H9 (cell line): Measurements from ENCODE around the gene BRSK1. TPM values are rescaled to one million over a fixed set of nuclear protein-coding genes. Genes with fewer than 3 reads are reported as not detected.

Experiments
- DNase-seq: peaks from one replicate; pipeline ENCODE4 v3.0.0-alpha.2; 2017
- H2AFZ ChIP-seq: one replicate; pipeline ENCODE4 v1.6.1; 2013; ENCODE audit warnings: mild to moderate bottlenecking, low read length, control low read depth, moderate library complexity
- H2AK5ac ChIP-seq: 2 replicates; pipeline ENCODE4 v1.6.1; 2013; ENCODE audit warnings: low read length, control low read depth, mixed read lengths; ENCODE audit not compliant: insufficient read length
- H2BK120ac ChIP-seq: one replicate; pipeline ENCODE4 v1.6.1; 2013; ENCODE audit warnings: low read depth, mild to moderate bottlenecking, low read length, control low read depth, inconsistent platforms; ENCODE audit not compliant: poor library complexity, severe bottlenecking
- H2BK12ac ChIP-seq: 2 replicates; pipeline ENCODE4 v1.6.1; 2013; ENCODE audit warnings: low read length, control low read depth, mixed read lengths, low read depth; ENCODE audit not compliant: insufficient read length
- H2BK15ac ChIP-seq: 2 replicates; pipeline ENCODE4 v1.6.1; 2013; ENCODE audit warnings: low read depth, low read length, control low read depth
- H2BK20ac ChIP-seq: one replicate; pipeline ENCODE4 v1.6.1; 2013; ENCODE audit warnings: low read depth, mild to moderate bottlenecking, low read length, control low read depth, inconsistent platforms; ENCODE audit not compliant: poor library complexity, severe bottlenecking
- H2BK5ac ChIP-seq: 2 replicates; pipeline ENCODE4 v1.6.1; 2013; ENCODE audit warnings: low read length, control low read depth, mixed read lengths; ENCODE audit not compliant: insufficient read length
- H3K14ac ChIP-seq: 2 replicates; pipeline ENCODE4 v1.6.1; 2013; ENCODE audit warnings: low read length, control low read depth; ENCODE audit not compliant: insufficient read depth
- H3K18ac ChIP-seq: 2 replicates; pipeline ENCODE4 v1.6.1; 2013; ENCODE audit warnings: low read depth, mild to moderate bottlenecking, mixed read lengths, low read length, control low read depth; ENCODE audit not compliant: insufficient read length
- H3K23ac ChIP-seq: 2 replicates; pipeline ENCODE4 v1.6.1; 2013; ENCODE audit warnings: low read length, control low read depth, mixed read lengths, low read depth; ENCODE audit not compliant: insufficient read length
- H3K23me2 ChIP-seq: 2 replicates; pipeline ENCODE4 v1.6.1; 2013; ENCODE audit warnings: low read depth, mild to moderate bottlenecking, mixed read lengths, low read length, control low read depth; ENCODE audit not compliant: insufficient read length, poor library complexity, severe bottlenecking
- H3K27ac ChIP-seq: 2 replicates; pipeline ENCODE4 v1.5.1; 2013; ENCODE audit warnings: low read length, control low read depth, mixed read lengths, low read depth; ENCODE audit not compliant: insufficient read length
- H3K27me3 ChIP-seq: 2 replicates; pipeline ENCODE4 v1.6.1; 2013; ENCODE audit warnings: low read length, control low read depth, inconsistent platforms; ENCODE audit not compliant: insufficient read depth
- H3K4ac ChIP-seq: 2 replicates; pipeline ENCODE4 v1.6.1; 2013; ENCODE audit warnings: low read depth, mild to moderate bottlenecking, control low read depth, inconsistent platforms, low read length, moderate library complexity
- H3K4me1 ChIP-seq: 2 replicates; pipeline ENCODE4 v1.6.1; 2013; ENCODE audit warnings: low read length, control low read depth, inconsistent platforms; ENCODE audit not compliant: insufficient read depth
- H3K4me2 ChIP-seq: 2 replicates; pipeline ENCODE4 v1.6.1; 2013; ENCODE audit warnings: low read length, control low read depth, mixed read lengths; ENCODE audit not compliant: insufficient read length, insufficient read depth
- H3K56ac ChIP-seq: 2 replicates; pipeline ENCODE4 v1.6.1; 2013; ENCODE audit warnings: low read depth, mild to moderate bottlenecking, mixed read lengths, low read length, control low read depth; ENCODE audit not compliant: insufficient read length
- H3K79me1 ChIP-seq: 2 replicates; pipeline ENCODE4 v1.6.1; 2013; ENCODE audit warnings: low read depth, mild to moderate bottlenecking, moderate library complexity, low read length, control low read depth, inconsistent platforms; ENCODE audit not compliant: insufficient read depth, poor library complexity, severe bottlenecking
- H3K79me2 ChIP-seq: 2 replicates; pipeline ENCODE4 v1.6.1; 2013; ENCODE audit warnings: low read length, control low read depth, inconsistent platforms; ENCODE audit not compliant: insufficient read depth
- H3K9ac ChIP-seq: 2 replicates; pipeline ENCODE4 v1.6.1; 2013; ENCODE audit warnings: low read length, control low read depth, mixed read lengths; ENCODE audit not compliant: insufficient read length; ENCODE audit errors: extremely low read depth
- H3K9me3 ChIP-seq: one replicate; pipeline ENCODE4 v1.6.1; 2013; ENCODE audit warnings: low read depth, low read length, inconsistent platforms; ENCODE audit not compliant: control insufficient read depth
- H3T11ph ChIP-seq: one replicate; pipeline ENCODE4 v1.6.1; 2013; ENCODE audit warnings: mild to moderate bottlenecking, low read length, control low read depth, inconsistent platforms
- H4K20me1 ChIP-seq: one replicate; pipeline ENCODE4 v1.6.1; 2013; ENCODE audit not compliant: control insufficient read depth, insufficient read length, insufficient read depth
- H4K5ac ChIP-seq: 2 replicates; pipeline ENCODE4 v1.6.1; 2013; ENCODE audit warnings: low read depth, mild to moderate bottlenecking, mixed read lengths, low read length, control low read depth; ENCODE audit not compliant: insufficient read length
- H4K8ac ChIP-seq: replicated peaks from 2 replicates; pipeline ENCODE4 v1.6.1; 2013; ENCODE audit warnings: low read length, control low read depth, mixed read lengths, low read depth; ENCODE audit not compliant: insufficient read length
- H4K91ac ChIP-seq: 2 replicates; pipeline ENCODE4 v1.6.1; 2013; ENCODE audit warnings: low read depth, mild to moderate bottlenecking, moderate library complexity, mixed read lengths, low read length, control low read depth; ENCODE audit not compliant: insufficient read length
- H3K27ac Mint-ChIP-seq, 3 experiments: 2 replicates in 2 of 3; 3 replicates in 1 of 3; pipeline ENCODE4 v1.8.0; 2020 to 2021; ENCODE audit warnings: mixed read lengths in 3 of 3, mild to moderate bottlenecking in 1 of 3, moderate library complexity in 1 of 3
- H3K27me3 Mint-ChIP-seq: 2 replicates; pipeline ENCODE4 v1.8.0; 2021; ENCODE audit warnings: low read depth, mild to moderate bottlenecking, moderate library complexity, mixed read lengths
- H3K36me3 Mint-ChIP-seq, 3 experiments: 2 replicates in 2 of 3; 3 replicates in 1 of 3; pipeline ENCODE4 v1.8.0; 2020 to 2021; ENCODE audit warnings: low read depth in 3 of 3, mixed read lengths in 3 of 3; ENCODE audit not compliant: insufficient read depth in 1 of 3
- H3K4me1 Mint-ChIP-seq, 2 experiments: 2 replicates each; pipeline ENCODE4 v1.8.0; 2020; ENCODE audit warnings: mixed read lengths in 2 of 2
- H3K4me3 Mint-ChIP-seq, 2 experiments: 2 replicates in 1 of 2; 3 replicates in 1 of 2; pipeline ENCODE4 v1.8.0; 2020 to 2021; ENCODE audit warnings: mild to moderate bottlenecking in 2 of 2, mixed read lengths in 2 of 2, moderate library complexity in 1 of 2
- H3K9me3 Mint-ChIP-seq, 2 experiments: 2 replicates in 1 of 2; 3 replicates in 1 of 2; pipeline ENCODE4 v1.8.0; 2020; ENCODE audit warnings: mild to moderate bottlenecking in 2 of 2, mixed read lengths in 2 of 2, moderate library complexity in 1 of 2
- CTCF ChIP-seq: fragments of 200-600 bp; sonication (generic); conservative IDR thresholded peaks from 3 replicates; pipeline ENCODE4 v1.8.0; 2021; ENCODE audit warnings: antibody characterized with exemption, mild to moderate bottlenecking
- WGBS: extraction: QIAGEN DNeasy Blood & Tissue Kit; methylation state at CpG from one replicate; pipeline ENCODE4 v1.1.7; 2013; ENCODE audit warnings: missing lambda C conversion rate, low lambda C conversion rate, mixed read lengths; ENCODE audit not compliant: insufficient read length; ENCODE audit errors: extremely low coverage; 5-methylcytosine and 5-hydroxymethylcytosine counted together
- microRNA-seq: library from miRNA; unstranded; fragments of <30 nt; microRNA quantifications from one replicate; pipeline ENCODE4, GENCODE V29; 2020; ENCODE audit warnings: borderline microRNAs expressed
- total RNA-seq: library from RNA; stranded (reverse); gene quantifications from 2 replicates; pipeline ENCODE4 v1.2.1, GENCODE V29; 2021

The BRSK1 gene
- total RNA-seq, 1 experiment from 2014 or later = 43.5 TPM

DNA sequence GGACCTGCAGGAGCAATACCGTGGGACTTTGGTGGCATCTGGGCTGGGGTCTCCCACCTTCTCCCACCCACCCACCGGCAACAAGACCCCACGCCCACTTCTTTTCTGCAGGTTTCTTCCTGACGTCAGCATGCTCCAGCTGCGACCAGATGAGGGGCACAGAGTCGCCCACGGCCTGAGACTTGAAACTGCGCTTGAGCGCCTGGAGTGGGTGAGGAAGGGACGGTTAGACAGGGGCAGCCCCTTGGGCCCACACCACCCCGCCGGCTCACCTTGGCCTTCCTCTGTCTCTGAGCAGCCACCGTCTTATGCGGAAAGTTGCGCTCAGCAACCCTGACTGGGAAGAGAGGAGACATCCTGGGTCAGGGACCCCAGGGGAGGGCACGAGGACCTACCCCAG lies 77.1 kb downstream of the BRSK1 start:
- Histone ChIP-seq H3K9ac (no peak overlapping the region), H4K5ac (no peak overlapping the region), H3K18ac (no peak overlapping the region), H3K4me2 (no peak overlapping the region), H2BK5ac (no peak overlapping the region), H3K4me1 (no peaks in the 10 kb centered on the region), H2BK20ac (no peak overlapping the region), H4K91ac (no peak overlapping the region), H2AFZ (no peak overlapping the region), H3K4ac (no peak overlapping the region), H3K23me2 (no peaks in the 10 kb centered on the region), H2BK120ac (no peak overlapping the region), H3K23ac (no peak overlapping the region), H3T11ph (no peak overlapping the region), H4K20me1 (no peaks in the 10 kb centered on the region), H3K27me3 (peaks cover 2% of the 10 kb centered on the region; the same call in 1 of the 2 replicates), H3K27ac (no peak overlapping the region), H3K9me3 (no peaks in the 10 kb centered on the region), H2BK12ac (no peak overlapping the region), H3K14ac (no peak overlapping the region), H2AK5ac (no peak overlapping the region), H3K79me1 (no peaks in the 10 kb centered on the region), H3K56ac (no peak overlapping the region), H3K79me2 (no peaks in the 10 kb centered on the region), H2BK15ac (no peak overlapping the region), H4K8ac (no peak overlapping the region)
- no peak for DNase-seq
- Mint-ChIP-seq H3K9me3 (no peaks in the 10 kb centered on the region), H3K4me3 (no peak overlapping the region), H3K36me3 (no peaks in the 10 kb centered on the region), H3K27me3 (peaks cover 57% of the 10 kb centered on the region), H3K27ac (peak overlapping the region in 1 of 3 experiments; percentile 55; a peak in 1 of 7 replicates), H3K4me1 (peaks cover 13 to 25% of the 10 kb centered on the region in 2 experiments; a peak in 3 of 4 replicates)
- WGBS = no CpG with 5 or more reads among the region's 16 CpGs
- no peak for TF ChIP-seq CTCF

Small RNA genes lying within 50 kb of the gene (microRNA-seq; reads per million reads assigned to microRNA genes)
- gene MIR6802 = not detected
- not detected for gene MIR6803

Other genes with a start within 250 kb of the BRSK1 start
- 0.15 and 0.53 TPM in 2 replicates for gene GP6, start 245.7 kb upstream of the BRSK1 start, total RNA-seq
- gene RDH13, start 220.8 kb upstream of the BRSK1 start, total RNA-seq = 21.1 and 21.5 TPM in 2 replicates
- 21.2 and 24.0 TPM in 2 replicates for gene EPS8L1, start 208.1 kb upstream of the BRSK1 start, total RNA-seq
- gene PPP1R12C, start 166.4 kb upstream of the BRSK1 start, total RNA-seq = 79.9 and 87.7 TPM in 2 replicates
- 124 and 127 TPM in 2 replicates for gene TNNT1, start 134.8 kb upstream of the BRSK1 start, total RNA-seq
- 36.9 and 41.0 TPM in 2 replicates for gene TNNI3, start 126.3 kb upstream of the BRSK1 start, total RNA-seq
- 3.0 and 4.6 TPM in 2 replicates for gene DNAAF3, start 117.4 kb upstream of the BRSK1 start, total RNA-seq
- 3.0 and 4.5 TPM in 2 replicates for gene SYT5, start 103.7 kb upstream of the BRSK1 start, total RNA-seq
- 0.24 and 0.33 TPM in 2 replicates for gene PTPRH, start 74.5 kb upstream of the BRSK1 start, total RNA-seq
- gene TMEM86B, start 55.2 kb upstream of the BRSK1 start, total RNA-seq = 3.6 and 4.5 TPM in 2 replicates
- gene PPP6R1, start 25.0 kb upstream of the BRSK1 start, total RNA-seq = 76.2 and 79.7 TPM in 2 replicates
- 47.4 and 50.7 TPM in 2 replicates for gene HSPBP1, start 3.9 kb upstream of the BRSK1 start, total RNA-seq
- gene TMEM150B, start 41.3 kb downstream of the BRSK1 start, total RNA-seq = 0.63 TPM in 1 of 2 replicates, not detected in the other
- gene KMT5C, start 55.9 kb downstream of the BRSK1 start, total RNA-seq = 53.7 and 54.5 TPM in 2 replicates
- 4.0 and 5.0 TPM in 2 replicates for gene COX6B2, start 70.7 kb downstream of the BRSK1 start, total RNA-seq
- gene GARIN5B, start 79.3 kb downstream of the BRSK1 start, total RNA-seq = 0.13 and 0.15 TPM in 2 replicates
- 3.8 and 3.9 TPM in 2 replicates for gene IL11, start 86.5 kb downstream of the BRSK1 start, total RNA-seq
- 1.5 and 1.6 TPM in 2 replicates for gene TMEM190, start 92.8 kb downstream of the BRSK1 start, total RNA-seq
- gene TMEM238, start 100.3 kb downstream of the BRSK1 start, total RNA-seq = 3.8 and 4.8 TPM in 2 replicates
- 2,076 and 2,130 TPM in 2 replicates for gene RPL28, start 101.9 kb downstream of the BRSK1 start, total RNA-seq
- gene UBE2S, start 123.8 kb downstream of the BRSK1 start, total RNA-seq = 391 and 393 TPM in 2 replicates
- gene SHISA7, start 159.3 kb downstream of the BRSK1 start, total RNA-seq = 0.31 TPM in 2 replicates
- 68.2 and 72.2 TPM in 2 replicates for gene ISOC2, start 177.6 kb downstream of the BRSK1 start, total RNA-seq
- 1.2 and 2.1 TPM in 2 replicates for gene C19orf85, start 180.8 kb downstream of the BRSK1 start, total RNA-seq
- gene ZNF628, start 192.6 kb downstream of the BRSK1 start, total RNA-seq = 16.5 and 16.6 TPM in 2 replicates
- 48.7 and 51.2 TPM in 2 replicates for gene NAT14, start 201.2 kb downstream of the BRSK1 start, total RNA-seq
- gene SSC5D, start 204.4 kb downstream of the BRSK1 start, total RNA-seq = 2.5 and 3.2 TPM in 2 replicates